ENCODE data around the gene PCDHA1. TPM values are rescaled to one million over a fixed set of nuclear protein-coding genes. Genes with fewer than 3 reads are reported as not detected.

The PCDHA1 gene
- total and polyA plus RNA-seq, 9 of the 15 experiments (the other 6 are each of a cell fraction or from before 2014, with no cell fraction given), result not detected

- no peak for TF ChIP-seq TSHZ1 (CRISPR knock-in tag; IDR thresholded peaks at IDR 0.05)
- no peak for TF ChIP-seq ZNF124 (CRISPR knock-in tag; IDR thresholded peaks at IDR 0.05)
- no peak for TF ChIP-seq SRSF9 (IDR thresholded peaks at IDR 0.05; ENCODE audit: borderline replicate concordance, low read depth, low read length)
- no peak for TF ChIP-seq ZNF79 (CRISPR knock-in tag; IDR thresholded peaks at IDR 0.05; ENCODE audit: low read depth)
- TF ChIP-seq DACH1 (IDR thresholded peaks at IDR 0.05; ENCODE audit: partially characterized antibody), result no peak
- TF ChIP-seq ZNF146 (CRISPR knock-in tag; IDR thresholded peaks at IDR 0.05; ENCODE audit: unreplicated experiment), result no peak
- TF ChIP-seq JUND (IDR thresholded peaks at IDR 0.05; ENCODE audit: borderline replicate concordance, low read depth, low read length), result no peak
- no peak for TF ChIP-seq JUND (tag; IDR thresholded peaks at IDR 0.05; ENCODE audit: borderline replicate concordance, low read depth, low read length)
- no peak for TF ChIP-seq EHMT2 (IDR thresholded peaks at IDR 0.05)
Measured at GRCh38 chr5:141002605-141002965, 216.6 kb downstream of the PCDHA1 start (continued).

- CTCF ChIA-PET (ENCODE audit: low intra/inter-chr PET ratio), result no interaction called here
- Histone ChIP-seq H3K9me1 (ENCODE audit: control insufficient read depth, insufficient read depth, low read length) (no peaks in the 10 kb centered on the region), H3K9me3 (replicated peaks; ENCODE audit: control insufficient read depth, insufficient read depth, low read depth, low read length) (no peaks in the 10 kb centered on the region), H3K4me1 (replicated peaks in 1 of 2; ENCODE audit: control insufficient read depth in 2 of 2, insufficient read depth in 2 of 2, low read length in 2 of 2) (no peaks in the 10 kb centered on the region; a peak in 1 of 5 replicates), H3K9ac (ENCODE audit: insufficient read depth in 1 of 2, low read depth in 2 of 2, low read length in 2 of 2) (no peak overlapping the region), H3K4me2 (ENCODE audit: insufficient read depth, low read length) (no peak overlapping the region), H3K79me2 (ENCODE audit: control insufficient read depth, insufficient read depth, low read length) (no peaks in the 10 kb centered on the region), H3K4me3 (no peak overlapping the region), H3K36me3 (ENCODE audit: control insufficient read depth, insufficient read depth, low read length) (no peaks in the 10 kb centered on the region), H3K27ac (ENCODE audit: extremely low read depth, low read depth, low read length) (no peak overlapping the region), H3K27me3 (ENCODE audit: control insufficient read depth in 2 of 2, insufficient read depth in 2 of 2, low read length in 2 of 2) (no peaks in the 10 kb centered on the region), H4K20me1 (replicated peaks; ENCODE audit: control insufficient read depth, insufficient read depth, low read length) (no peaks in the 10 kb centered on the region), H2AFZ (ENCODE audit: low read depth, low read length) (no peak overlapping the region)
- 0% methylated on average over 3 of the region's 3 CpGs for WGBS (ENCODE audit: insufficient coverage, low coverage, missing lambda C conversion rate)
- no TSS peak for BruUV-seq (replicated peaks)
- FAIRE-seq, result no peak
- intact Hi-C loops (cut with micrococcal nuclease) (no loop called here), in situ Hi-C loops (cut with MboI) (no loop called here)
- POLR2A ChIA-PET, result no interaction called here
- DNase-seq (ENCODE audit: extremely low read depth in 1 of 4, low spot score in 3 of 4), result no peak
- TF ChIP-seq NELFE (IDR thresholded peaks at IDR 0.05; ENCODE audit: insufficient read depth, insufficient read length), result no peak
- no peak for TF ChIP-seq HOMEZ (CRISPR knock-in tag; IDR thresholded peaks at IDR 0.05)
- no peak for TF ChIP-seq FOXJ2 (tag; IDR thresholded peaks at IDR 0.05)
- TF ChIP-seq HDAC6 (IDR thresholded peaks at IDR 0.05; ENCODE audit: low read depth, low read length), result no peak
- no peak for ATAC-seq
Measured at GRCh38 chr5:141003031-141003430, 217.1 kb downstream of the PCDHA1 start.

Data from K562 (cell line).